Psoas muscle (tissue), 8 donors: ENCODE data around the gene KASH5. TPM values are rescaled to one million over a fixed set of nuclear protein-coding genes. Genes with fewer than 3 reads are reported as not detected.
A peak's percentile ranks its signal among the peaks of the same experiment; 100 is the strongest.

Experiments
- ATAC-seq, 4 donors: fragments of 200-7000 bp; cut with Tn5 transposase; one replicate each; pipeline ENCODE4 v1.9.1; 2020; ENCODE audit warnings: moderate library complexity in 3 of 4, mild to moderate bottlenecking in 2 of 4
- DNase-seq, 2 donors: peaks; one replicate each; pipeline ENCODE4 v3.0.0-alpha.2; 2020
- H3K27ac ChIP-seq: fragments of 200-600 bp; one replicate; pipeline ENCODE4 v1.8.0; 2022
- H3K27me3 ChIP-seq, 3 donors: fragments of 200-600 bp in 1 of 3; one replicate each; pipeline versions ENCODE4 v1.6.1 to v1.8.0; 2013 to 2022; ENCODE audit warnings: low read length in 2 of 3, mild to moderate bottlenecking in 2 of 3, moderate library complexity in 1 of 3; ENCODE audit not compliant: insufficient read depth in 3 of 3
- H3K36me3 ChIP-seq, 2 donors: fragments of 200-600 bp in 1 of 2; one replicate each; pipeline versions ENCODE4 v1.6.1 to v1.8.0; 2013 to 2022; ENCODE audit warnings: low read depth in 1 of 2, mild to moderate bottlenecking in 1 of 2, moderate library complexity in 1 of 2; ENCODE audit not compliant: insufficient read depth in 1 of 2
- H3K4me1 ChIP-seq: fragments of 200-600 bp; one replicate; pipeline ENCODE4 v1.8.0; 2022
- H3K4me3 ChIP-seq: fragments of 200-600 bp; one replicate; pipeline ENCODE4 v1.8.0; 2022; ENCODE audit warnings: mild to moderate bottlenecking
- H3K9me3 ChIP-seq: fragments of 200-600 bp; one replicate; pipeline ENCODE4 v1.8.0; 2022
- CTCF ChIP-seq: fragments of 200-600 bp; IDR thresholded peaks from one replicate; pipeline ENCODE4 v1.8.0; 2022; ENCODE audit warnings: antibody characterized with exemption
- WGBS, 3 donors: extraction: QIAGEN DNeasy Blood & Tissue Kit; methylation state at CpG; one replicate each; pipeline versions ENCODE4 v1.1.6 to v1.1.7; 2013; 5-methylcytosine and 5-hydroxymethylcytosine counted together
- intact Hi-C, 2 donors: fragments of 100-400 bp; cut with DNase I; formaldehyde crosslinking; loops; one replicate each; pipeline versions ENCODE4 v1.11.0 to v1.14.2; 2022
- polyA plus RNA-seq, 3 donors: library from polyadenylated mRNA; stranded (reverse); fragments of 200-250 nt; gene quantifications; one replicate each; pipeline ENCODE4 v1.2.3, GENCODE V29; 2013
- total RNA-seq, 4 donors: library from RNA; stranded (reverse); fragmentation: NEBNext Ultra II Directional in 2 of 4; extraction: Animal tissue kit (Norgen Biotek cat#: 25700) in 2 of 4; gene quantifications; one replicate each; pipeline versions ENCODE4 v1.2.1 to v1.2.4, GENCODE V29; 2021 to 2023
- donor health status: healthy with polysubstance abuse.
- donor health status: DM: no; HTN: no; CAD: no; lungs with moderate emphysema.
- donor health status: Bipolar disorder and iron deficiency.
- donor health status: healthy.
- donor health status: DM: yes; HTN: yes; CAD: no.
- donor health status: DM: no; HTN: no; CAD: no.
- donor health status: DM: no; HTN: no; CAD: no.
- donor health status: DM: yes; HTN: yes; CAD: no.

KASH5 gene
- total and polyA plus RNA-seq, 7 donors: not detected

- peaks cover 2 to 86% of the 10 kb centered on the region in 2 donors for H3K36me3 ChIP-seq
- WGBS, 3 donors: 92 to 95% (median 95%) methylated on average over 15 of the region's 15 CpGs
- ATAC-seq: no peak
- no peak overlapping the region for H3K27ac ChIP-seq
- intact Hi-C loops: no loop called here
- no peaks in the 10 kb centered on the region for H3K9me3 ChIP-seq
- H3K4me1 ChIP-seq: no peaks in the 10 kb centered on the region
- no peak for TF ChIP-seq CTCF
- no peak overlapping the region for H3K4me3 ChIP-seq
- no peaks in the 10 kb centered on the region for H3K27me3 ChIP-seq
- no peak for DNase-seq
Measured at GRCh38 chr19:49347191-49347590, 40.9 kb upstream of the KASH5 start.

- intact Hi-C loops: no loop called here
- ATAC-seq: peak; percentile 30 to 62 (median 48)
- H3K36me3 ChIP-seq: peaks cover 2 to 85% of the 10 kb centered on the region in 2 donors
- no peaks in the 10 kb centered on the region for H3K27me3 ChIP-seq
- H3K4me3 ChIP-seq: no peak overlapping the region
- WGBS, 3 donors: 63 to 73% (median 69%) methylated on average over 3 of the region's 3 CpGs
- H3K4me1 ChIP-seq: no peaks in the 10 kb centered on the region
- no peak overlapping the region for H3K27ac ChIP-seq
- no peaks in the 10 kb centered on the region for H3K9me3 ChIP-seq
- TF ChIP-seq CTCF: no peak
- no peak for DNase-seq
Measured at GRCh38 chr19:49347835-49348234, 40.2 kb upstream of the KASH5 start.

- 83 to 90% (median 87%) methylated on average over 12 of the region's 12 CpGs for WGBS, 3 donors
- ATAC-seq (no peak), DNase-seq (no peak)
- intact Hi-C loops: no loop called here
- Histone ChIP-seq H3K4me3 (no peak overlapping the region), H3K36me3 (peaks cover 2 to 78% of the 10 kb centered on the region in 2 donors), H3K27me3 (no peaks in the 10 kb centered on the region), H3K27ac (no peak overlapping the region), H3K9me3 (no peaks in the 10 kb centered on the region), H3K4me1 (no peaks in the 10 kb centered on the region)
- TF ChIP-seq CTCF: no peak
Measured at GRCh38 chr19:49348305-49349189, 39.5 kb upstream of the KASH5 start.

- H3K9me3 ChIP-seq: no peaks in the 10 kb centered on the region
- H3K27me3 ChIP-seq: no peaks in the 10 kb centered on the region
- no peak for TF ChIP-seq CTCF
- no peak for DNase-seq
- 96 to 98% (median 96%) methylated on average over 2 of the region's 2 CpGs for WGBS, 3 donors
- ATAC-seq: no peak
- H3K36me3 ChIP-seq: peaks cover 2 to 76% of the 10 kb centered on the region in 2 donors
- intact Hi-C loops: no loop called here
- H3K4me1 ChIP-seq: no peaks in the 10 kb centered on the region
- no peak overlapping the region for H3K27ac ChIP-seq
- no peak overlapping the region for H3K4me3 ChIP-seq
Measured at GRCh38 chr19:49349567-49349966, 38.5 kb upstream of the KASH5 start.
